ENCODE measurements around the gene ADGRD1. TPM values are rescaled to one million over a fixed set of nuclear protein-coding genes. Genes with fewer than 3 reads are reported as not detected.

The ADGRD1 gene
- total RNA-seq, 2 donors from 2014 or later = 21.3 to 37.0 TPM

GRCh38 chr12:131101703-131102492 lies 148.2 kb downstream of the ADGRD1 start:
- TF ChIP-seq CTCF (IDR thresholded peaks at IDR 0.05) = no peak
- Histone ChIP-seq H3K27me3 (replicated peaks; ENCODE audit: insufficient read depth) (no peaks in the 10 kb centered on the region), H3K36me3 (no peaks in the 10 kb centered on the region), H3K4me3 (no peak overlapping the region), H3K4me1 (ENCODE audit: control insufficient read depth in 1 of 2, low read depth in 2 of 2) (peaks cover 0 to 6% of the 10 kb centered on the region in 2 donors), H3K9me3 (no peaks in the 10 kb centered on the region), H3K27ac (no peak overlapping the region)
- DNase-seq (ENCODE audit: low spot score) (no peak), ATAC-seq (ENCODE audit: insufficient number of reproducible peaks, low FRiP score, low read depth) (no peak)

- H3K9me3 ChIP-seq = no peaks in the 10 kb centered on the region
- no peak overlapping the region for H3K27ac ChIP-seq
- no peaks in the 10 kb centered on the region for H3K36me3 ChIP-seq
- H3K27me3 ChIP-seq (replicated peaks; ENCODE audit: insufficient read depth) = no peaks in the 10 kb centered on the region
- DNase-seq (ENCODE audit: low spot score) (no peak), ATAC-seq (ENCODE audit: insufficient number of reproducible peaks, low FRiP score, low read depth) (no peak)
- no peak overlapping the region for H3K4me3 ChIP-seq
- H3K4me1 ChIP-seq (ENCODE audit: control insufficient read depth in 1 of 2, low read depth in 2 of 2) = peaks cover 0 to under 1% of the 10 kb centered on the region in 2 donors
- no peak for TF ChIP-seq CTCF (IDR thresholded peaks at IDR 0.05)
Measured at GRCh38 chr12:131102493-131102931, 148.8 kb downstream of the ADGRD1 start.

GRCh38 chr12:131102991-131103668 lies 149.4 kb downstream of the ADGRD1 start:
- Histone ChIP-seq H3K36me3 (no peaks in the 10 kb centered on the region), H3K27me3 (replicated peaks; ENCODE audit: insufficient read depth) (no peaks in the 10 kb centered on the region), H3K4me3 (no peak overlapping the region), H3K27ac (no peak overlapping the region), H3K9me3 (no peaks in the 10 kb centered on the region), H3K4me1 (ENCODE audit: control insufficient read depth in 1 of 2, low read depth in 2 of 2) (no peaks in the 10 kb centered on the region)
- no peak for TF ChIP-seq CTCF (IDR thresholded peaks at IDR 0.05)
- DNase-seq (ENCODE audit: low spot score) (no peak), ATAC-seq (ENCODE audit: insufficient number of reproducible peaks, low FRiP score, low read depth) (no peak)

GRCh38 chr12:131103669-131104462 lies 150.2 kb downstream of the ADGRD1 start:
- H3K36me3 ChIP-seq = no peaks in the 10 kb centered on the region
- no peak for TF ChIP-seq CTCF (IDR thresholded peaks at IDR 0.05)
- H3K27me3 ChIP-seq (replicated peaks; ENCODE audit: insufficient read depth) = no peaks in the 10 kb centered on the region
- no peak overlapping the region for H3K4me3 ChIP-seq
- ATAC-seq (ENCODE audit: insufficient number of reproducible peaks, low FRiP score, low read depth) (no peak), DNase-seq (ENCODE audit: low spot score) (no peak)
- no peaks in the 10 kb centered on the region for H3K4me1 ChIP-seq (ENCODE audit: control insufficient read depth in 1 of 2, low read depth in 2 of 2)
- H3K27ac ChIP-seq = no peak overlapping the region
- H3K9me3 ChIP-seq = no peaks in the 10 kb centered on the region
